HFF-Myc (cell line): Measurements from ENCODE around the gene PIN1.

Experiments used
- DNase-seq: peaks from one replicate; pipeline ENCODE4 v3.0.0-alpha.2; 2011; ENCODE audit warnings: low read depth; ENCODE audit errors: extremely low read depth
- H3K4me3 ChIP-seq: replicated peaks from 2 replicates; pipeline ENCODE4 v1.5.1; 2011; ENCODE audit warnings: low read depth, mild to moderate bottlenecking, control low read depth, low read length
- TF ChIP-seq, protein P1 (sequence below): IDR thresholded peaks from 2 replicates; pipeline ENCODE4 v1.5.1; 2012; ENCODE audit warnings: mild to moderate bottlenecking, low read depth, low read length, control low read depth; ENCODE audit errors: missing control alignments

Gene PIN1

DNA sequence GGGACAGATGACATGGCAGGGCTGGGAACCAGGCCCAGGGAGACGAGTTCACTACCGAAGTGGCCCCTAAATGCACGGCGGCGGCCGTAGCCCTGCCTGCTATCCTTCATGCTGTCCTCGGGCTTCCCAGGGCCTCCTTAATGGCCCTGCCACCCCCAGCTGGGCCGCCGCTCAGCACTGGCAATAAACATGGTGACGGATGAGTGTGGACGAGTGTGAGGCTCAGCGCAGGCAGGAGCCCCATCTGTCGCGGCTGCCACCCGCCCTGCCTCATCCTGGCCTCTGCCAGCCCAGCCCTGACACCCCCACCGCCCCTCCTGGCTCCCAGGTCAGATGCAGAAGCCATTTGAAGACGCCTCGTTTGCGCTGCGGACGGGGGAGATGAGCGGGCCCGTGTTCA, 13.6 kb downstream of the PIN1 start:
- TF ChIP-seq, protein P1, sequence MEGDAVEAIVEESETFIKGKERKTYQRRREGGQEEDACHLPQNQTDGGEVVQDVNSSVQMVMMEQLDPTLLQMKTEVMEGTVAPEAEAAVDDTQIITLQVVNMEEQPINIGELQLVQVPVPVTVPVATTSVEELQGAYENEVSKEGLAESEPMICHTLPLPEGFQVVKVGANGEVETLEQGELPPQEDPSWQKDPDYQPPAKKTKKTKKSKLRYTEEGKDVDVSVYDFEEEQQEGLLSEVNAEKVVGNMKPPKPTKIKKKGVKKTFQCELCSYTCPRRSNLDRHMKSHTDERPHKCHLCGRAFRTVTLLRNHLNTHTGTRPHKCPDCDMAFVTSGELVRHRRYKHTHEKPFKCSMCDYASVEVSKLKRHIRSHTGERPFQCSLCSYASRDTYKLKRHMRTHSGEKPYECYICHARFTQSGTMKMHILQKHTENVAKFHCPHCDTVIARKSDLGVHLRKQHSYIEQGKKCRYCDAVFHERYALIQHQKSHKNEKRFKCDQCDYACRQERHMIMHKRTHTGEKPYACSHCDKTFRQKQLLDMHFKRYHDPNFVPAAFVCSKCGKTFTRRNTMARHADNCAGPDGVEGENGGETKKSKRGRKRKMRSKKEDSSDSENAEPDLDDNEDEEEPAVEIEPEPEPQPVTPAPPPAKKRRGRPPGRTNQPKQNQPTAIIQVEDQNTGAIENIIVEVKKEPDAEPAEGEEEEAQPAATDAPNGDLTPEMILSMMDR = no peak
- H3K4me3 ChIP-seq = no peak overlapping the region
- no peak for DNase-seq

DNA sequence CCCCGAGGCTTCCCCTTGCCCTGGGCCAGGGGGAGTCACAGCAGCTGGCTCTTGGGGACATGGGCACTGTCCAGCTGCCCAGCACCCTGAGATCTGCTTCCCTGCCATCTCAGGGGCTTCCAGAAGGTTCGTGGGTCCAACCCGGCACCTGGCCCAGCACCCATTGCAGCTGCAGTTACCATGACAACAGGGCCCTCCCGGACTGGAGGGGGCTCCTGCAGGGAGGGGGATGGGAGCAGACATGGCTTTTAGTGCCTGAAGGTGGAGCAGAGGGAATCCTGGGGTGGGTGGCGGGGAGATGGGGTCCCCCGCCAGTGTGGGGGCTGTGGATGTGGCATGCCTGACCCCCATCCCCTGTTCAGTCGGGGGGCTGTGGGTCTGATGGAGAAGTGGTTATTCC, 14.7 kb downstream of the PIN1 start:
- no peak for DNase-seq
- H3K4me3 ChIP-seq = no peak overlapping the region
- TF ChIP-seq, protein P1 = no peak

DNA sequence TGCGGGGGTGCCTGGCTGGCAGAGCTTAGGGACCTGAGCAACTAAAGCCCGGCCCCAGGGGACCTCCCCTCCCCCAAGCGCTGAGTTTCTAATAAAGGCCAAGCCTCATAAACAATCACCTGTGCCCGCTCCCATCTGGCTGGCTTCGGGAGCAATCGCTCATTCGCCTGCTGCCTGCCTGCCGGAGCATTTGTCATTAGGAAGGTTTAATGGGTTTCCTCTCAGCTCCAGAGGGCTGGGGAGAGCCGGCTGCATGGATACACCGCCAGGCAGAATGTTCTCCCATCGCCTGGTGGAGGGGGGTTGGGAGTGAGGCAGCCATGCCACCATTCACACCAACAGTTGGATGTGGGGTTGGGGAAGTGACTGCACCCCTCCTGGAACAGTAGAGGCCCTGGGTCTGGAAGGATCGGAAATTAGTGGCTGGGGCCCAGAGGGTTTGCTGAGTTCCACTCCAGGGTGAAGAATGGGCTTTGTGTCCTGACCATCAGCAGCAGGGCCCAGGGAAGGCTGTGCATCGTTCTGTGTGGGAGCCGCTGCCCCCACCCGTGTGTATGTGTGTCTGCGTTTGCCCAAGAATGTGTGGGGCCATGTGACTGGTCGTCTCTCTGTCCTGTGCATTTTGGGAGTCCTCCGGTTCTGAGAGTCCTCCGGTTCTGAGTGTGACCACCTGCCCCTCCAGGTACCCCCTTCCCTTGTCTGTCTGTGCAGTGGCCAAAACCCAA, 15.3 kb downstream of the PIN1 start:
- TF ChIP-seq, protein P1 = no peak
- no peak for DNase-seq

DNA sequence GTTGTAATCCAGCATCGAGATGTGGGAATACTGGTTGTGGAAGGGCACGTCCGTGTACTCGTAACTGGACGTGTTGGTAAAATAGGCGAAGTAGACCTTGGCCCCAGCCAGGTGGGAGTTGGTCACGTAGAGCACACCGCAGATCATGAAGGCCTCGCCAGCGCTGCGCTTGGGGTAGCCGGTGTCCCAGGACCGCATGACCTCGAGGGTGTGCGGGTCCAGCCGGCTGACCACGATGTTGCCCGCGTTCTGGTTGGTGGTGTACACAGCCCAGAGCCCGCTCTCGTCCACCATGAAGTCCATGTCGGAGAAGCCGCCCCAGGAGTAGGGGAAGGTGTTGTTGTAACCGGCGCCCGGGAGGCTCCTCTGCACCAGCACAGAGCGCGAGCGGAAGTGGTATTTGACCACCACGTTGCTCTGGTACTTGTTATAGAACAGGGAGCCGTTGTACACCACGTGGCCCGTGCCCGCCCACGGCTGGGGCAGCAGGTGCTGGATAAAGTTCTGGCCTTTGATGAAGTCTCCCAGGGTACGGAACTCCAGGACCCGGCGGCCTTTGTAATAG, 19.2 kb downstream of the PIN1 start:
- DNase-seq = no peak
- no peak overlapping the region for H3K4me3 ChIP-seq
- TF ChIP-seq, protein P1 = no peak

More for the DNA sequence above, 15.3 kb downstream of the PIN1 start:
- no peak overlapping the region for H3K4me3 ChIP-seq

DNA sequence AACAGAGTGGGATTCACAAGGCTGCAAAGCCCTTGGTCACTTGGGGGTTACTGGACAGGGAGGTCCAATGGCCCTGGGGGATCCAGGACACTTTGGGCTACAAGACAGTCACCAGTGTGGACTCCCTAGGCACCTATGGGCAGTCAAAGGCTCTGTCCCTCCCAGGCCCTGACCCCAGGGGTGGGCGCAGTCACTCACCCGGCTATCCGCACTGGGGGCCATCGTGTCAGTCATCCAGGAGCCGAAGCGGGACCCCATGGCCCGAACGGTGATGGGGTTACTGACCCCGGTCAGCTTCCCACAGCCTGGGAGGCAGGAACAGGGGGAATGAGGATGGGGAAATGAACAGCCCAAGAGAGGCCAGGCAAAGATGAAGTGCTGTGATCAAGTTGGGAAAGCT, 21.5 kb downstream of the PIN1 start:
- TF ChIP-seq, protein P1 = no peak
- no peak for DNase-seq
- no peak overlapping the region for H3K4me3 ChIP-seq

DNA sequence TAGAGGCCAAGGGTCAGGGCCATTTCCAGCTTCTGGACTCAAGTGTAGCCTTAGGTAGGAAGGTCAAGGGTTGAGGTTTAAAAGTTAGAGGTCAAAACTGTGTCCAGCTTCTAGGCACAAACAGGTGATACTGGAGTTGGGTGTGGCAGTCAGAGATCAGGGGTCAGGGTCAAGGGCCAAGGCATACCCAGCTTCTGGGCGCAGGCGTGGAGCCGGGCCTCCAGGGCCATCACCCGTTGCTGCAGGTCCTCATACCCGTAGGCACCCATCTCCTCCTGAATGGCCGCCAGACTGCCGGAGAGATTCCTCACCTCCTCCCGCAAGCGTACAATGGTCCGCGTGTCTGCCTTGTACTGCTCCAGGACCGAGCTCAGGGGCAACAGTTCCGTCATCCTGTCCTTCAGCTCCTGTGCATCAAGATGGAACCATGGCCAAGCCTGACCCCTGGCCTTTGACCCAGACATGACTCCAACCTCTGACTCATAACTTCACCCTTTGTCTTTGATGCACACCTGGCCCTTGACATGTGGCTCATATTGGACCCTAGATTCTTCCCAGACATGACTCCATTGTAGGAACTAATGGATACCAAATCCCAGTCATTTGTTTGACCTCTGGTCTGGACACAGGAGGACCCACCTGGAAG, 22.1 kb downstream of the PIN1 start:
- no peak overlapping the region for H3K4me3 ChIP-seq
- TF ChIP-seq, protein P1 = no peak
- DNase-seq = no peak
